Stimulated activated CD8-positive, alpha-beta memory T cell treated with anti-CD3 and anti-CD28 coated beads, Interleukin-4, amount 100 ng/mL, for 48 hours (primary cell): ENCODE results near the gene ECE2.

ENCODE experiments used
- DNase-seq: peaks from one replicate; pipeline ENCODE4 v3.0.0-alpha.2; 2020

The ECE2 gene

DNA sequence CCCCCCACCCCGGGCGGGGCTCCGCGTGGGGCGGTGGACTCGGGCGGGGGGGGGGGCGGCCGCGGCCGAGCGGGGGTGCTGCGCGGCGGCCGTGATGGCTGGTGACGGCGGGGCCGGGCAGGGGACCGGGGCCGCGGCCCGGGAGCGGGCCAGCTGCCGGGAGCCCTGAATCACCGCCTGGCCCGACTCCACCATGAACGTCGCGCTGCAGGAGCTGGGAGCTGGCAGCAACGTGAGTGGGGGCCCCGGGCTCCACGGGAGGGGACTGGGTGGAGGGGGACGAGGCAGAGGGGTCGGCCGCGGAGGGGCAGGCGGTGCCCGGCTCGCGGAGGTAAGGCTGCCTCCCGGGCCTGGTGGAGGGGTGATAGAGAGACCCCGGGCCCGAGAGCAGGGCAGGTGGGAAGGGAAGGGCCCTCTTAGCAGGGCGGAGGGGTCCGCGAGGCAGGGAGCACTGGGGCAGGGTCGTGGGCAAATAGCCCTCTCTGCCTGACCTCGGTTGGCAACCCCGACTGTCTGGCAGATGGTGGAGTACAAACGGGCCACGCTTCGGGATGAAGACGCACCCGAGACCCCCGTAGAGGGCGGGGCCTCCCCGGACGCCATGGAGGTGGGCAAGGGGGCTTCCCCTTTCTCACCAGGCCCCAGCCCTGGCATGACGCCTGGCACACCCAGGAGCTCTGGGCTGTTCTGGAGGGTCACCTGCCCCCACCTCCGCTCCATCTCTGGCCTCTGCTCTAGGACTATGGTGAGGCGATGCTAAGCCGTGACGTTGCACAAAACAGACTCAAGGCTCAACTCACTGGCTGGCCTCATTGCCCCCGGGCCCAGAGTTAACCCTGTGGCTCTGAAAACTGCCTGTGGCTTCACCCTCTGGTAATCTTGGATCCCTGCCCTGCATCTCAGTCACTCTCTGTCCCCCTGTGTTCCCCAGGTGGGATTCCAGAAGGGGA is at the start of gene ECE2:
TSS of gene ECE2 (plus strand) at position 62 of the 950 bp plus-strand sequence. CDS start at position 194, 132 bp downstream.
- DNase-seq = no peak

- DNase-seq = peak; percentile 71
Observed at GRCh38 chr3:184227481-184227935, 48.3 kb upstream of the ECE2 start.

DNA sequence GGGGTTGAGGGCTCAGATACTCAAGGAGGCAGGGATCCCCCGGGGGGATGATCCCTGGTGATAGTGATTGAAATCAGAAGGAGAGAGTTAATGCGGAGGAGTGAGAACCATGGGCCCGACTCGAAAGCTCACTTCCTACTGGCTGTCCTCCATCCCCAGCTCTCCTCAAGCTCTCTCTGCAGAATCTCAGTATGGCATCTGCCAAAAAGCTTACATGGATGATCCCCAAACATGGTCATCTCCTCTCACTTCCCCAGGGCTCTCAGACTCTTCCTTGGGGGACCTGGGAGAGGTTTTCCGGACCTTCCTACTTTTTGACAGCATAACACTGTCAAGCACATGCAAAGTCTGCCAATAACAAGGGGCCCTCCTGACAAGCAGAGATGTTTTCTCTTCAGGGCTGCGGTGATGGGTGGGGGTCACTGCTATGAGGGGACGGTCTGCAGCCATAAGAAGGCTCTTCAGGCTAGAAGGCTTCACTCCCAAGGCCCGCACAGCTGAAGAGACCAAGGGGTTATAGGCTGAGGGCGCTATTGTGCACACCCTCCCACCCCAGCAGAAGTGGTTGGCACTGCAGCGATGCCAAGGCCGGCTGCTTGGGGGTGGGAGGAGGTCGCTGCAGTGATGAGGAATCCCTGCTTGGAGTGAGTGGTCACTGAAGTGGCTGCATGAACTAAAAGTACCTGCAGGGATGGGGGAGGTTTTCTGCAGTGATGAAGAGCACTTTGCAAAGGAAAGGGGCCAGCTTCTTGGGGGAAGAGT is 47.3 kb upstream of the ECE2 start:
- no peak for DNase-seq

GRCh38 chr3:184229394-184230080 is 46.3 kb upstream of the ECE2 start, which contains the start of gene VWA5B2:
VWA5B2 (plus strand) TSS chr3:184229585; CDS start chr3:184230529, 944 bp downstream.
- DNase-seq = peak; percentile 77

- no peak for DNase-seq
Observed at GRCh38 chr3:184230081-184230602, 45.7 kb upstream of the ECE2 start.

GRCh38 chr3:184230603-184231528 is 45.0 kb upstream of the ECE2 start:
- DNase-seq = no peak

GRCh38 chr3:184231671-184232070 is 44.2 kb upstream of the ECE2 start:
- DNase-seq = no peak

GRCh38 chr3:184233127-184233843 is 42.5 kb upstream of the ECE2 start:
- no peak for DNase-seq

- no peak for DNase-seq
Observed at GRCh38 chr3:184234224-184234623, 41.6 kb upstream of the ECE2 start.

DNA sequence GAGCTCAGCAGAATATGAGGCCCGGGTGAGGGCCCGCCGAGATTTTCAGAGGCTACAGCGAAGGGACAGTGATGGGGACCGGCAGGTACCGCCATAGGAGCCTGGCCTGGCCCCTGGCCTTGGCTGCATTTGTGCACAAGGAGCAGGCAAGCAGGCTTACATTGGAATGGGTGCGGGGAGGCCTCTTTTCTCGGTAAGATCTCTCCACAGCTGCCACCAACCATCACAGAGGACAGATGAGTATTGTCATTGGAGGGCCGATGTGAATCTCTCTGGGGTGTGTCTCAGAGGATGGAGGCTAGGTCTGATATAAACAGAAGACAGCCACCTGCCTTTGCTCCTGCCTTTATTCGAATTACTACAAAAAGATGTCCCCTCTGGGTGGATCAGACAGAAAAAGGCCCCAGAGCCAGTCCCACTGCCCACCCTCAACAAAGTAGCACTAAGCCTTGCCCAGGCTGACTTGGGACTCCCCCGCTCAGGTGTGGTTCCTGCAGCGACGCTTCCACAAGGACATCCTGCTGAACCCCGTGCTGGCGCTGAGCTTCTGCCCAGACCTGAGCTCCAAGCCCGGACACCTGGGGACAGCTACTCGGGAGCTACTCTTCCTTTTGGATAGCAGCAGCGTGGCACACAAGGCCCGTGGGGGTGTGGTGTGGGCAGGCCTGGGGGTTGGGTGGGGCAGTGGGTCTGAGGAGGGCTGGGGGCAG is 41.0 kb upstream of the ECE2 start:
- no peak for DNase-seq

DNA sequence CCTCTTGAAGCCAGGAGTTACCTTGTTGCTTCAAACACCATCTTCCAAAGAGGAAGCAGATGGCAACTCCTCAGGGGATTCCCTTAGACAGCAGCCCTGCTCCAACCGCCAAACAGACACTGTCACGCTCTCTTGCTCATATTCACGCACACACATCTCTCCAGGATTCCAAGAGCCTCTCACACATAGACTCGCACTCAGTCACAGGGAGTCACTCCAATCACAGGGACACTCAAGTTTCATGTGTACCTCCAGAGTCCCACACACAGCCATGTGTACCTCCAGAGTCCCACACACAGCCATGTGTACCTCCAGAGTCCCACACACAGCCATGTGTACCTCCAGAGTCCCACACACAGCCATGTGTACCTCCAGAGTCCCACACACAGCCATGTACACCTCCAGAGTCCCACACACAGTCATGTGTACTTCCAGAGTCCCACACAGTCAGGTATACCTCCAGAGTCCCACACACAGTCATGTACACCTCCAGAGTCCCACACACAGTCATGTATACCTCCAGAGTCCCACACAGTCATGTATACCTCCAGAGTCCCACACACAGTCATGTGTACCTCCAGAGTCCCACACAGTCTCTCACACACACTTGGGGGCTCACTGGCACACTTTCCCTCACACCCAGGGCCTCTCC is 40.3 kb upstream of the ECE2 start:
- no peak for DNase-seq

DNA sequence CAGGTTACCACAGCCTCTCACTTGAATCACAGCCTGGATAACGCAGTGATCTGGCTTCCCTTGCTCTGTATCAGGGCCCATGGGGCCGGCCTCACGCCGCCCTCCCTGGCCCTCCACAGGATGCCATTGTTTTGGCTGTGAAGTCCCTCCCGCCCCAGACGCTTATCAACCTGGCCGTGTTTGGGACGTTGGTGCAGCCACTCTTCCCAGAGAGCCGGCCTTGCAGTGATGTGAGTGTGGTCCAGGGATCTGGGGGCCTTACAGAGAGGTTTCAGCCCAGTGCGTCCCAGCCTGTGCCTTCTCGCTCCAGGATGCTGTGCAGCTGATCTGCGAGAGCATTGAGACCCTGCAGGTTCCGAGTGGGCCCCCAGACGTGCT is 39.8 kb upstream of the ECE2 start:
- no peak for DNase-seq

GRCh38 chr3:184236636-184237035 is 39.2 kb upstream of the ECE2 start:
- no peak for DNase-seq

DNA sequence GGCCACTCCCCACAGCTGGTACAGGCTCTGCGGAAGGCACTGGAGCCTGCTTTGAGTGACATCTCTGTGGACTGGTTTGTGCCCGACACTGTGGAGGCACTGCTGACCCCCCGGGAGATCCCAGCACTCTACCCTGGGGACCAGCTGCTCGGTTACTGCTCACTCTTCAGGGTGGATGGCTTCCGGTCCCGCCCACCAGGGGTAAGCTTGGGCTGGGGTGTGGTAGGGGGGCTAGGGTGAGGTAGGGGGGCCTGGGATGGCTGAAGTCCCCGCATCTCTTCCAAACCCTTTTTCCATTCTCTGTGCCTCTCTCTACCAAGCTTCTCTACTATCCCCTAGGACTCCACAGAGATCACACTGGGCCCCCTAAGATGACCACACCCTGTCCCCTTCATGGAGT is 38.6 kb upstream of the ECE2 start:
- DNase-seq = no peak

GRCh38 chr3:184237807-184238206 is 38.0 kb upstream of the ECE2 start:
- no peak for DNase-seq

DNA sequence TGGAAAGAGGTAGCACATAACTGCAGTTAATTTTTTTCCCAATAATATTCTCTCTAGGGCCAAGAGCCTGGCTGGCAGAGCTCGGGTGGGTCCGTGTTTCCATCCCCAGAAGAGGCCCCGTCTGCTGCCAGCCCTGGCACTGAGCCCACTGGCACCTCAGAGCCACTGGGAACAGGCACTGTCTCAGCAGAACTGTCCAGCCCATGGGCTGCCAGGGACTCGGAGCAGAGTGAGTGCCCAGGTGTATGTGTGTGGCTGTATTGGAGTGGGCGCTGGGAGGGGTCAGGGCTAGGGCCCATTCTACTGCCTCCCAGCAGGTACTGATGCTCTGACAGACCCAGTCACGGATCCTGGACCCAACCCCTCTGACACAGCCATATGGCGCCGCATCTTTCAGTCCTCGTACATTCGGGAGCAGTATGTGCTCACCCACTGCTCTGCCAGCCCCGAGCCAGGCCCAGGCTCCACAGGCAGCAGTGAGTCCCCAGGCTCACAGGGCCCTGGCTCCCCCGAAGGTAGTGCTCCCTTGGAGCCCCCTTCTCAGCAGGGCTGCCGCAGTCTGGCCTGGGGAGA is 37.5 kb upstream of the ECE2 start:
- DNase-seq = no peak

- no peak for DNase-seq
Observed at GRCh38 chr3:184239221-184239620, 36.6 kb upstream of the ECE2 start.

DNA sequence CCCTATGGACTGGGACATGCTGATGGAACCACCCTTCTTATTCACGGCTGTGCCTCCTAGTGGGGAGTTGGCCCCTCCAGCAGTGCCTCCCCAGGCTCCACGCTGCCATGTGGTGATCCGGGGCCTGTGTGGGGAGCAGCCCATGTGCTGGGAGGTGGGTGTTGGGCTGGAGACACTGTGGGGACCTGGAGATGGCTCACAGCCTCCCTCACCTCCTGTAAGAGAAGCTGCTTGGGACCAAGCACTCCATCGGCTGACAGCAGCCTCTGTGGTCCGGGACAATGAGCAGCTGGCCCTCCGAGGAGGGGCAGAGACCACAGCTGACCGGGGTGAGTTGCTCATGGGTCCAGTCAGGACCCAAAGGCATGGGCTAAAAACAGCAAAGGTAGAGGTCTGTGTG is 36.1 kb upstream of the ECE2 start:
- no peak for DNase-seq

- DNase-seq = no peak
Observed at GRCh38 chr3:184240384-184241140, 35.3 kb upstream of the ECE2 start.
